SK-N-DZ (cell line): Measurements from ENCODE around the gene FIBIN. TPM values are rescaled to one million over a fixed set of nuclear protein-coding genes. Genes with fewer than 3 reads are reported as not detected.
"Not testable (repeated sequence)": the region's sequence is repeated elsewhere in the genome, so short reads cannot be mapped to it uniquely, and the experiment has no call there.

Experiments
- DNase-seq: peaks from one replicate; pipeline ENCODE4 v3.0.0-alpha.2; 2015; ENCODE audit warnings: low spot score
- polyA plus RNA-seq, 2 experiments: library from polyadenylated mRNA; depleted of rRNA; stranded (reverse); fragments of >200 nt; gene quantifications; 2 replicates each; pipeline ENCODE4 v1.2.3, GENCODE V29; 2014

FIBIN gene
- polyA plus RNA-seq (2014; cell fraction: cytosol; rRNA removed) = 0.07 and 0.28 TPM in 2 replicates
- polyA plus RNA-seq (2014; cell fraction: nucleus; rRNA removed) = 0.15 TPM in 1 of 2 replicates, not detected in the other

- peak; percentile 17 for DNase-seq
Measured at GRCh38 chr11:26993965-26994457, at the start of gene FIBIN. TSS of gene FIBIN (plus strand) at chr11:26994112. CDS start at chr11:26994527, 415 bp downstream.

GRCh38 chr11:26944866-26945664, 48.8 kb upstream of the FIBIN start:
- DNase-seq = no peak

- no peak for DNase-seq
Measured at GRCh38 chr11:26946257-26946716, 47.6 kb upstream of the FIBIN start.

- no peak for DNase-seq
Measured at GRCh38 chr11:26947379-26947844, 46.5 kb upstream of the FIBIN start.

GRCh38 chr11:26947904-26948639, 45.8 kb upstream of the FIBIN start:
- DNase-seq = no peak

GRCh38 chr11:26948881-26949280, 45.0 kb upstream of the FIBIN start:
- no peak for DNase-seq

GRCh38 chr11:26949846-26950245, 44.1 kb upstream of the FIBIN start:
- no peak for DNase-seq

GRCh38 chr11:26950260-26950719, 43.6 kb upstream of the FIBIN start:
- DNase-seq = no peak

GRCh38 chr11:26951809-26952515, 42.0 kb upstream of the FIBIN start:
- DNase-seq = peak; percentile 62

- no peak for DNase-seq
Measured at GRCh38 chr11:26953770-26954392, 40.0 kb upstream of the FIBIN start.

GRCh38 chr11:26958005-26958701, 35.8 kb upstream of the FIBIN start:
- no peak for DNase-seq

- DNase-seq = no peak
Measured at GRCh38 chr11:26958702-26959049, 35.2 kb upstream of the FIBIN start.

- no peak for DNase-seq
Measured at GRCh38 chr11:26960281-26960680, 33.6 kb upstream of the FIBIN start.

GRCh38 chr11:26963764-26964163, 30.1 kb upstream of the FIBIN start:
- no peak for DNase-seq

GRCh38 chr11:26964339-26964738, 29.6 kb upstream of the FIBIN start:
- DNase-seq = no peak

- DNase-seq = not testable (repeated sequence)
Measured at GRCh38 chr11:26964847-26965485, 28.9 kb upstream of the FIBIN start.

GRCh38 chr11:26971961-26972360, 22.0 kb upstream of the FIBIN start:
- DNase-seq = no peak

- DNase-seq = no peak
Measured at GRCh38 chr11:26974069-26974783, 19.7 kb upstream of the FIBIN start.

- no peak for DNase-seq
Measured at GRCh38 chr11:26974996-26975395, 18.9 kb upstream of the FIBIN start.
